ENCODE results near the gene KCNJ10.

The KCNJ10 gene

GRCh38 chr1:160074865-160075264 lies 4.9 kb upstream of the KCNJ10 start:
- no peaks in the 10 kb centered on the region for H3K9me2 ChIP-seq (replicated peaks; ENCODE audit: insufficient read depth, low read length)
- H4K20me1 ChIP-seq (ENCODE audit: insufficient read depth, low read length) = no peaks in the 10 kb centered on the region
- no peaks in the 10 kb centered on the region for H3K36me3 ChIP-seq (replicated peaks; ENCODE audit: insufficient read depth, low read length)
- no peaks in the 10 kb centered on the region for H3K9me3 ChIP-seq (replicated peaks; ENCODE audit: insufficient read depth, low read length)
- H2AFZ ChIP-seq (ENCODE audit: low read length) = no peak overlapping the region
- peaks cover 2% of the 10 kb centered on the region; the same call in 1 of the 2 replicates for H3K27me3 ChIP-seq (replicated peaks; ENCODE audit: insufficient read depth, low read length)
- no peak overlapping the region for H3K4me3 ChIP-seq (ENCODE audit: low read length)
- no peak for DNase-seq
- no peak overlapping the region for H3K4me2 ChIP-seq (ENCODE audit: low read depth, low read length)
- H3F3A ChIP-seq (ENCODE audit: insufficient read depth, low read length) = peaks cover 20% of the 10 kb centered on the region
- H3K27ac ChIP-seq (ENCODE audit: low read length) = no peak overlapping the region
- H3K9ac ChIP-seq (ENCODE audit: low read length) = no peak overlapping the region
- TF ChIP-seq EZH2phosphoT487 (IDR thresholded peaks at IDR 0.05; ENCODE audit: low read length) (no peak), EZH2 (optimal IDR thresholded peaks at IDR 0.05; ENCODE audit: low read depth, low read length) (no peak), CTCF (IDR thresholded peaks at IDR 0.05; ENCODE audit: low read length) (no peak)
- peaks cover 26% of the 10 kb centered on the region for H3K4me1 ChIP-seq (ENCODE audit: low read length)
- no peaks in the 10 kb centered on the region for H3K79me2 ChIP-seq (ENCODE audit: low read length)

DNA sequence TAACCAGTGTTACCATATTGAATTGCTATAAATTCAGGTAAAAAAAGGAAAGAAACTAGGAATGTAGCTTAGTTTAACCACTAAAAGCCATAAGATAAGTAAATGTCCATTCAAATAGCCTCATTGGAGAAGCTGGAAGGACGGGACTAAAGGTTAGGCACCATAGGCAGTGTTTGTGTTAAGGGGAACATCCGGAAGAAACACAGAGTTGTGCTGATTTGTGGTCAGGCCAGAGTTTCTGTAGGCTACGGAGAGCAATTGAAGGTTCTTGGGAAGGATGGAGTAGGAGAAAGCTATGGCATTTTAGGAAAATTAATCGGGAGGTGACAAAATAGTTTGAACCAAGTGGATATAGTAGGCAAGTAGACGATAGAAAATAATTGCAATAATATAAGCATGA lies 1.3 kb upstream of the KCNJ10 start:
- no peaks in the 10 kb centered on the region for H3K9me2 ChIP-seq (replicated peaks; ENCODE audit: insufficient read depth, low read length)
- no peaks in the 10 kb centered on the region for H3K9me3 ChIP-seq (replicated peaks; ENCODE audit: insufficient read depth, low read length)
- H4K20me1 ChIP-seq (ENCODE audit: insufficient read depth, low read length) = no peaks in the 10 kb centered on the region
- H3K9ac ChIP-seq (ENCODE audit: low read length) = no peak overlapping the region
- no peaks in the 10 kb centered on the region for H3K79me2 ChIP-seq (ENCODE audit: low read length)
- no peak overlapping the region for H2AFZ ChIP-seq (ENCODE audit: low read length)
- DNase-seq = no peak
- peak overlapping the region; percentile 89 for H3K4me2 ChIP-seq (ENCODE audit: low read depth, low read length)
- peaks cover 20% of the 10 kb centered on the region for H3F3A ChIP-seq (ENCODE audit: insufficient read depth, low read length)
- no peak overlapping the region; the same call in 1 of the 2 replicates for H3K4me3 ChIP-seq (ENCODE audit: low read length)
- 0 out of 2 replicates have a peak, but pooled peaks cover 3% of the 10 kb centered on the region for H3K27me3 ChIP-seq (replicated peaks; ENCODE audit: insufficient read depth, low read length)
- TF ChIP-seq EZH2 (optimal IDR thresholded peaks at IDR 0.05; ENCODE audit: low read depth, low read length) = no peak
- no peak for TF ChIP-seq CTCF (IDR thresholded peaks at IDR 0.05; ENCODE audit: low read length)
- TF ChIP-seq EZH2phosphoT487 (IDR thresholded peaks at IDR 0.05; ENCODE audit: low read length) = no peak
- peak overlapping the region; percentile 76; the same call in 1 of the 2 replicates for H3K27ac ChIP-seq (ENCODE audit: low read length)
- no peaks in the 10 kb centered on the region for H3K36me3 ChIP-seq (replicated peaks; ENCODE audit: insufficient read depth, low read length)
- peaks cover 20% of the 10 kb centered on the region for H3K4me1 ChIP-seq (ENCODE audit: low read length)

GRCh38 chr1:160070243-160071163 lies 543 bp upstream of the KCNJ10 start:
- TF ChIP-seq EZH2phosphoT487 (IDR thresholded peaks at IDR 0.05; ENCODE audit: low read length) = no peak
- no peak for TF ChIP-seq EZH2 (optimal IDR thresholded peaks at IDR 0.05; ENCODE audit: low read depth, low read length)
- no peak for TF ChIP-seq CTCF (IDR thresholded peaks at IDR 0.05; ENCODE audit: low read length)
- peak overlapping the region; percentile 34; the same call in 1 of the 2 replicates for H3K9ac ChIP-seq (ENCODE audit: low read length)
- H3K27ac ChIP-seq (ENCODE audit: low read length) = no peak overlapping the region

More at GRCh38 chr1:160070243-160071163, 543 bp upstream of the KCNJ10 start:
- no peaks in the 10 kb centered on the region for H3K79me2 ChIP-seq (ENCODE audit: low read length)
- H3K27me3 ChIP-seq (replicated peaks; ENCODE audit: insufficient read depth, low read length) = 0 out of 2 replicates have a peak, but pooled peaks cover 6% of the 10 kb centered on the region
- no peaks in the 10 kb centered on the region for H3K36me3 ChIP-seq (replicated peaks; ENCODE audit: insufficient read depth, low read length)
- H2AFZ ChIP-seq (ENCODE audit: low read length) = peak overlapping the region; percentile 85
- H3K9me2 ChIP-seq (replicated peaks; ENCODE audit: insufficient read depth, low read length) = no peaks in the 10 kb centered on the region
- H4K20me1 ChIP-seq (ENCODE audit: insufficient read depth, low read length) = no peaks in the 10 kb centered on the region
- H3F3A ChIP-seq (ENCODE audit: insufficient read depth, low read length) = peaks cover 20% of the 10 kb centered on the region
- no peaks in the 10 kb centered on the region for H3K9me3 ChIP-seq (replicated peaks; ENCODE audit: insufficient read depth, low read length)
- H3K4me3 ChIP-seq (ENCODE audit: low read length) = peak overlapping the region; percentile 64
- H3K4me2 ChIP-seq (ENCODE audit: low read depth, low read length) = peak overlapping the region; percentile 89
- peak; percentile 65 for DNase-seq
- H3K4me1 ChIP-seq (ENCODE audit: low read length) = peaks cover 20% of the 10 kb centered on the region

Measured in MM.1S (cell line).